GM19025 (cell line): ENCODE results near the gene PGBD4.

Experiments
- ATAC-seq: cut with Tn5 transposase; IDR thresholded peaks from one replicate; pipeline ENCODE4 v1.9.1; 2021; ENCODE audit warnings: mild to moderate bottlenecking, low read depth, moderate library complexity; ENCODE audit not compliant: unreplicated experiment

Gene PGBD4

DNA sequence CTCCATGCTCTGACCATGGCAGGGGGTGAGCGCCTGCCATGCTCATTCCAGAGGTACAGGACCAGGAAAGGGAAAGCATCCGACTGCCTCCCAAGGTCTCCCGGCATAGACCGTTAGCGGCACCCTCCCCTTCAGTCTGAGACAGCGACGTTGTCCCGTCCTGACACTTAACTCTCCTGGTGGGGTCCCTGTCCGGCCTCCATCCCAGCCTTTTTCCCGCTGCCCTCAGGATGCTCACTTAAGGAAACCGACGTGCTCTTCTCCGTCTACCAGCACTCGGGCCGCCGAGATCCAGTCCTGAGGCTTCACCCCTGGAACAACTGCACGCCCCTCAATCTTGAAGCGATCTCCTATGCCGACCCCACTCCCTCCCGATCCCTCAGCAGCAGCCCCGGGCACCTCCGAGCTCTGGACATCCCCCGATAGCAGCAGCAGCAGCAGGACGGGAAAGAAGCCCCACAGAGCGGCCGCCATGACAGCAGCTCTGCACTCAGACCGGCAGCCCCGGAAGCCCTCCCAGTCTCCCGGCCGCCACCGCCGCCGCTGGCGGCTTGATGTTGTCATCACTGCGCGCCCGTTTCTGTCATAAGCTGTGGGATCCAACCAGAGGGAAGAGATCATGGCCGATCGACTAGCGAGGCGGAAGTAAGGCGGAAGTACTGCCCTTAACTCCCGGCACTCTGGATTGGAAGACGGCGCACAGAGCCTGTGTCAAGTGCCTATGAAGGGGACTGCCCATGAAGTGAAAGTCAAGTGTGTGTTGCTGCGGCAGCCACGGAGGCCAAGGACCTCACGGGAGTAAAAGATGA, at the start of gene PGBD4, which contains the start of gene EMC7:
Gene PGBD4, plus strand, starts transcription at position 718 of the 809 bp plus-strand sequence. CDS start 449 bp downstream, outside the sequence.
Gene EMC7, minus strand, starts transcription at position 497 of the 809 bp plus-strand sequence. Its CDS starts 23 bp downstream, at position 474.
- peak; percentile 99 for ATAC-seq

DNA sequence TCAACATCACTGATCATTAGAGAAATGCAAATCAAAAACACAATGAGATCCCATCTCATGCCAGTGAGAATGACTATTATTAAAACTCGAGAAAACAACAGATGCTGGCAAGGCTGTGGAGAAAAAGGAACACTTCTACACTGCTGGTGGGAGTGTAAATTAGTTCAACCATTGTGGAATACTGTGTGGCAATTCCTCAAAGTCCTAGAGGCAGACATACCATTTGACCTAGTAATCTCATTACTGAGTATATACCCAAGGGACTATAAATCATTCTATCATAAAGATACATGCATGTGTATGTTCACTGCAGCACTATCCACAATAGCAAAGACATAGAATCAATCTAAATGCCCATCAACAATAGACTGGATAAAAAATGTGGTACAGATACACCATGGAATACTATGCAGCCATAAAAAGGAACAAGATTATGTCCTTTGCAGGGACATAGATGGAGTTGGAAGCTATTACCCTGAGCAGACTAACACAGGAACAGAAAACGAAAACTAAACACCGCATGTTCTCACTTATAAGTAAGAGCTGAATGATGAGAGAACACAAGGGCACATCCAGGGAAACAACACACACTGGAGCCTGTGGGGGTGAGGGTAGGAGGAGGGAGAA, 47.7 kb upstream of the PGBD4 start:
- ATAC-seq = no peak

DNA sequence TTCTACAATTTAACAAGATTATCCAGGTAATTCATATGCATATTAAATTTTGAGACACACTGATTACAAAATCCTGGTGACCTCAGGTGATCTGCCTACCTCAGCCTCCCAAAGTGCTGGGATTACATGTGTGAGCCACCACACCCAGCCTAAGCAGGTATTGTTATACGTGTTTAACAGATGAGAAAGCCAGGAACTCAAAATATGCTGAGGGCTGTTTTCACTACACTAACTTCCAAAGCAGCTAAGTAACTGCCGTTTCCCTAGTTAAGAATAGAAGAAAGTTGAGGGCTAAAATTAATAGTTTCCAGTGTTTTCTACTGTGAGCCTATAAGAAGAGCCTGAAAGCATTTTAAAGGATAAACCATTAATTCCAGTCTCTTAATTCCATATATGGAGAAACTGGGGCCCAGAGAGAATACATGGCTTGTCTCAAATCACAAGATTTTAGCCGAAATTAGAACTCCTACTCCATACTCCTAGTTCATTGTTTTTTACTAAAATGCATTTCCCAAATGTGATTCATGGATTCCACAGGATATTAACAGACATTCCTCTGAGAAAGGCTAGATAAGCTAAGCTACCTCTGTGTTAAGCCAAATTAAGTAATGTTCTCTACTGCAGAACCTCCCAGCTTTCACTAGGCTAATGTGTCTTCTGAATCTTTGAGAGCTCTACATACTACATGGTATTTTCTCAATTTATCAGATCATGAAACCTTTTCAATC, 45.9 kb upstream of the PGBD4 start:
- no peak for ATAC-seq

DNA sequence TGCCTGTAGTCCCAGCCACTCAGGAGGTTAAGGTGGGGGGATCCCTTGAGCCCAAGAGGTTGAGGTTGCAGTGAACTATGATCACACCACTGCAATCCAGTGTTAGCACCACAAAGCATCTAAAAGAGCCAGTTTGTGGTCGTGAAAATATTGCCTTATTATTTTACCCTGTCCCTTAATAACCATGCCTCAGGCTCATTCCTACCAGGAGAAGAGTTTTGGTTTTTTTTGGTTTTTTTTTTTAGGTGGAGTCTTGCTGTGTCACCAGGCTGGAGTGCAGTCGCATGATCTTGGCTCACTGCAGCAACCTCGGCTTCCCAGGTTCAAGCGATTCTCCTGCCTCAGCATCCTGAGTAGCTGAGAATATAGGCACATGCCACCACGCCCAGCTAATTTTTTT, 45.0 kb upstream of the PGBD4 start:
- no peak for ATAC-seq

DNA sequence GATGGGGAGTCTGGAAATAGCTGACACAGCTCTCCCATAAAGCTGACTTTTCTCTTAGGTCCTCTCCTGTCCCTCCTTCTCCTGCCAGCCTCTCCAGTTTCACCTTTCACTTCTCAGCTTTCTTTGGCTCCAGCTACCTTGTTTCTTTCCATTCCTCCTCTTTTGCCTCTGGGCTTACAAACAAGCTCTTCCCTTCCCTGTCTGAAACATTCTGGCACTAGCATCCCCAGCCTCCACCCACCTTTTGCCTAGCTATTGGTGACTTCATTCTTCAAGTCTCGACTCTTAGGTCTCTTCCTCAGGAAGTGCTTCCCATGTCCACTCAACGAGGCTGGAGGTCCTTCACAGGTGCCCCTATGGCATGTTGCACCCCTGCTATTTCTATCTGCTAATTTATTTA, 42.4 kb upstream of the PGBD4 start:
- no peak for ATAC-seq

DNA sequence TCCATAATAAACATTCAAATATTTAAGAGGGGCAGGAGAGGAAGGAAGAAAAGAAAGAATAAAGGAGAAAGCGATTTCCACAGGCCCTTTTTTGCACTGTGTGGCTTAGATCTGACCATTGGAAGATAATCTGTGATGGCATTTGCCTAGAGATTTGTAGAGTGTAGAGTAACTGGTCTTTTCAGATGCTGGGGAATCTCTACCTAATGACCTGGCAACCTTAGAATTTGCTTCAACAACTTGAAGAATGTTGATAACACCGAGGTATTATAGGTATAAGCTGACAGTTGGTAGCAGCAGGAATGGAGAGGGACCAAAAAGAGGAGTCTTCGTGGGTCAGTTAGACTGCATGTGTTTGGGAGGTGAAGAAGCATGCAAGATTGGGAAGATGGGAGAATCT, 41.9 kb upstream of the PGBD4 start:
- ATAC-seq = no peak

DNA sequence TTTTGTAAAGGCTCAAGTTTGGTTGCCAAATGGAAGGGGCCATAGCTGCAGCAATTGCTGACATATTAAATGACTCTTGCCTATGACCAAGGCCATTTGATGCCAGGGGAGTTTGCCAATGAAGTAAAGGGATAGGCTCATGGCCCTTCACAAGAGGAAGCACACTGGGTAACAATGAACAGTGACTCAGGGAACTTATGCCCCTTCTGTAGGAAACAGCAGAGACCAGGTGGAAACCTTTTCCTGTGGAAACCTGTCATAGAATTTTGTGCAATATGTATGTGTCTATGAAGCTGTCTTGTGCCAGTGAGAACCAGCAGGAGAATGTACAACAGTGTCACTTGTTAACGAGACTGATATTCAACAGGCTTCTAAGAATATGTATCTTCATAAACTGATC, 37.4 kb upstream of the PGBD4 start:
- ATAC-seq = no peak

DNA sequence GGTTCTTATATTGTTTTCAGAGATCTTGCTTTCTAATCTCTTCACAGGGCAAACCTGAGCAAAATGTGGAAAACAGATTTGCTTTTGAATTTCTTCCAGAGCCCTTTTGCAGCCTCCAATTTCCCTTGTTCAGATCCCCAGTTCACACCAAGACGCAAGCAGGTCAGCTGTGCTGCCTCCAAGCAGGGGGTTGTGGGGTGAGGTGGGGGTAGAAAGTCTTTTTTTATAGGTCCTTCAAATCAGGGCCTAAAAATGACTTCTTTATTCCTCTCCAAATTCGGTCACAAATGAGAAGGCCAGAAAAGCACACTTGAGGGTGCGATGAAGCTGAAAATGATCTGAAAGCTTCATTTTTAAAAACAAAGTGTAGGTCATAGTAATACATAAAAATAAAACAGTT, 36.6 kb upstream of the PGBD4 start:
- ATAC-seq = no peak

DNA sequence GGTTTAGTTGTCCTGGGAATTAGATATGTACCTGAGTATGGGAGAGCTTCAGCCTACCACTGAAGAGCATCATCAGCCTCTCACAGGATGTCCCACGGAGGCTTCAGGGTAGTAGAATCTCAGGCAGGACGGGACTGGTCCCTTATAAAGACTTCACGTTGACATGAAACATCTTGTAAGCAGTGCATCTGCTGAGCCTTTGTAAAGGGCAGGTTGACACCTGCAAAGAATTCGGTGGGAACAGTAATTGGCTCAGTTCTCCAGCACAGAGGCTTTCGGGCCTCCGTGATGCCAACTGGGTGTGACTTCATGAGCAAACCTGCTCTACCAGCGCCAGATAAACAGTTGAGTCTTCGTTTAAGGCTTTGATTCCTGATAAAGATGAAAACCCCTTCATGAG, 35.9 kb upstream of the PGBD4 start:
- no peak for ATAC-seq

DNA sequence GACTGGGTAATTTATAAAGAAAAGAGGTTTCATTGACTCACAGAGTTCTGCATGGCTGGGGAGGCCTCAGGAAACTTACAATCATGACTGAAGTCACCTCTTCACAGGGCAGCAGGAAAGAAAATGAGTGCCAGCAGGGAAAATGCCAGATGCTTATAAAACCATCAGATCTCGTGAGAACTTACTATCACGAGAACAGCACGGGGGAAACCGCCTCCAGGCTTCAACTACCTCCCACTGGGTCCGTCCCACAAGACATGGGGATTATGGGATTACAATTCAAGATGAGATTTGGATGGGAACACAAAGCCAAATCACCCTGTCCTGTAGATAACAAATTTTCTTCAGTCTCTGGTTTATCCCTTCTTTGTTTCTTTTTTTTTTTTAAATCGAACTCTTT, 31.9 kb upstream of the PGBD4 start:
- ATAC-seq = no peak

DNA sequence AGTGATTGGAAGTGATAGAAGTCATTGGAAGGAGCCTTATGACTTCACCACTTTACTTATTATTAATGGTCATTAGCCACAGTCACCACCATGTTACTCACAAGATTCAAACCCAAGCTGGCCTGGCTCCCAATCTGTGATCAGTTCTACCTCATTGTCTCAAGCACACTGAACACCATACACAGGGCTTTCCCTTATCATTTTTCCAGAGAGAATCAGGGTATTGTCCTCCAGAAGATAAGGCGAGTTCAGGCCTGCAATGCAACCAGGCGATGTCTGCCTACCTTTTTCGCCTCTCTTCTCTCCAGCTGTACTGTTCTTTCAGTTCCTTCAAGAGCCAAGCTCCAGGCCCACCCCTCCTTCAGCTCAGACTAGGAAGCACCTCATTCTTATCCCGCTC, 25.1 kb upstream of the PGBD4 start:
- ATAC-seq = no peak

DNA sequence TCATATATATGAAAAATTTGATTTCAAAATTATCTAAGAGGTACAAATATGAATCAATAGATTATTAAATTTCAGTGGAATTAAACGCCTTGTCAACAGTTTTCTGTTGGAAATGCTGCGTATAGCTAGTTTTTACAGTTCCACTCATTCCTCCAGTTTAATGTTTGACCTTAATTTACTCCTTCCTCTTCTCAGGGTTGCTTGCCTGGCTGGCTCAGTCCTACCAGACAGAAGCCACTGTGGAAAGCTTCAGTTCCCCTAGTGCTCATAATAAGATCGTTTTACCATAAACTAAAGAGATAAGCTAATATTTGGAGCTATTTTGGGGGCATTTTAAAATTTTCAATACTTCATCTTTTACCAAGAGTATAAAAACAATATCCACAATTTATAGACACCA, 23.0 kb upstream of the PGBD4 start:
- no peak for ATAC-seq

DNA sequence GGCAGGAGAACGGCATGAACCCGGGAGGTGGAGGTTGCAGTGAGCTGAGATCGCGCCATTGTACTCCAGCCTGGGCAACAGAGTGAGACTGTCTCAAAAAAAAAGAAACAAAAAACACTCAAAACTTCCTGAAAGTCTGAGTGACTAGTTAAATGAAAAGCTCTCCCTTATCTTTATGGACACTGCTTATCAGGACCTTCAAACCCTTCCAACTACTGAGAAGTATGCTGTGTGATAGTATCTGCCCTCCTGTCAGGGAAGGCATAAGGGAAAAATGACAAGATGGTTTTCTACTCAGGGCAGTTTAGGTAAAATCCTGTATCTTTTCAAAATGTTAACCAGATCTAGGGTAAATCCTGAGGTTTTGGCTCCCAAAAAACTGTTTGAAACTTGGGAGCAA, 22.0 kb upstream of the PGBD4 start:
- no peak for ATAC-seq

DNA sequence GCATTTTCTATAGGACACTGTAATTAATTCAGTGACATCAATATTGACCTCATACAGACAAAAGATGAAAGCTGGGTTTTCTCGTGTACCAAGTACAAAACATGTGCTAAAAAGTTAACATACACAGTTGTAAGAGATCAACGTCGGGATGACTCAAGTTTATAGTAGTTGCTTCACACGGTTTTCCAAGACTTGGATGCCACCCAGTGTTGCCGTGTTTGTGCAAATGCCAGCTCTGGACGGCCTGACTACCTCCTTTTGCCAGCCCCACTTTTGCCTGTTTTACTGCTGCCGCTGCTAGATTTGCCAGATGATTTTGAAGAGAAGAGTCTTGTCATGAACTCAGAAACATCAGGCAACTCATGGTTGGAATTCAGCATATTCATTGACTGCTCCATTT, 17.8 kb upstream of the PGBD4 start:
- ATAC-seq = no peak

DNA sequence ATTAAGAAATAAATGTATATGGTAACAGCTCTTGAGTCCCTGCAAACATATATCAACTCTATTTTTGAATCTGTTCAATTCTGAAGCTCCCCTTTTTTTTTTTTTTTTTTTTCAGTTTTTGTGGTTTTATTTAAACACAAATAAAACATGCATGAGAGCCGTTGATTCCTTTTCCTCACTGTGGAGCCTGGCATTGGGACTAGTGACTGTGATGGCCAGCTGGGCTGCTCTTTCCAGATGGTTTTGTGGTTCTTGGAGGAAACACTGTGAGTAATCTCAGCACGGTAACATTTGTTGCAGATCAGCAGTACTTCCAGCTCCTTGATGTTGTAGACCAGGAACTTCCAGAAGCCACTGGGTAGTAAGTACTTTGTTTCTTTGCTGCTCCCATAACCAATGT, 16.1 kb upstream of the PGBD4 start:
- no peak for ATAC-seq

DNA sequence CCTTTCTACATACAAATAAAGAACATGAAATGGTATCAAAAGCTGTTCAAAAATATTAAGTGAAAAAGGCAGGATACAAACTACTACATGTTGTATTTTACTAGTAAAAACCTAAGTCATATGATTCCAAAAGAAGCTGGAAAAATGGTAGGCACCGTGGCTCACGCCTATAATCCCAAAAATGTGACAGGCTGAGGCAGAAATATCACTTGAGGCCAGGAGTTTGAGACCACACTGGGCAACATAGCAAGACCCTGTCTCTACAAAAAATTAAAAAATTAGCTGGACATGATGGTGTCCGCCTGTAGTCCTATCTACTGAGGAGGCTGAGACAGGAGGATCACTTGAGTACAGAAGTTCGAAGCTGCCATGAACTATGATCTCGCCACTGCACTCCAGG, 2.0 kb upstream of the PGBD4 start:
- no peak for ATAC-seq

DNA sequence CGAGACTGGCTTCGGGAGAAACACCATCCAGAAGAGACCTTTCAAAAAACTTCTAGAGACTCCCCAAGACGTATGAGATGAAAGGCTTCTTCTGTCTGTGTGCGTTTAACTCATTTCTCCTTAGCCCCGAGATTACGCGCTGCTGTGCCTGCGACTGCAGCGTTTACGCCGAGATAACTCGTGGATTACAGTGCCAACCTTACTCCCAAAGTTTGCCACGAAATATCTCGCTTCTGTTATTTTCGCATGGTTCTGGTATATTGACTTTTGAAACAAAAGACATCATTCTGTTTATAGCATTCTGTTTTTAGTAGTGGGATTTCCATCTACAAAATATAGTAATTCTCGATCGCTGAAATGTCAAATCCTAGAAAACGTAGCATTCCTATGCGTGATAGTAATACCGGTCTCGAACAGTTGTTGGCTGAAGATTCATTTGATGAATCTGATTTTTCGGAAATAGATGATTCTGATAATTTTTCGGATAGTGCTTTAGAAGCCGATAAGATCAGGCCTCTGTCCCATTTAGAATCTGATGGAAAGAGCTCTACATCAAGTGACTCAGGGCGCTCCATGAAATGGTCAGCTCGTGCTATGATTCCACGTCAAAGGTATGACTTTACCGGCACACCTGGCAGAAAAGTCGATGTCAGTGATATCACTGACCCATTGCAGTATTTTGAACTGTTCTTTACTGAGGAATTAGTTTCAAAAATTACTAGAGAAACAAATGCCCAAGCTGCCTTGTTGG, 467 bp downstream of the PGBD4 start:
- ATAC-seq = no peak

DNA sequence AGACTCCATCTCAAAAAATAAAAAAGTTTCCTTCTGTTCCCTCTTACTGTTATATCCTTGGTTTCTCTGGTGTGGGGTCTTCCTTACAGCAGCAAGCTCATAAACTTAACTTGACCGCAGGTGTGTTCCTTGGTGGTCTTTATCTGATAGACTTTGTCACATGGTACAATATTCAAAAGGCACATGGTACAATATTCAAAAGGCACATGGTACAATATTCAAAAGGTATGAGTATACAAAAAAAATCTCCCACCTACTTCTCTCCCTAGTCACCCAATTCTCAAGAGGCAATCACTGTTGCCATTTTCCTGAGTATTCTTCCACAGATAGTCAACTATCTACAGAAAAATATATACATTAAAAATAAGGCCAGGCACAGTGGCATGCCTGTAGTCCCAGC, 4.5 kb downstream of the PGBD4 start:
- no peak for ATAC-seq

DNA sequence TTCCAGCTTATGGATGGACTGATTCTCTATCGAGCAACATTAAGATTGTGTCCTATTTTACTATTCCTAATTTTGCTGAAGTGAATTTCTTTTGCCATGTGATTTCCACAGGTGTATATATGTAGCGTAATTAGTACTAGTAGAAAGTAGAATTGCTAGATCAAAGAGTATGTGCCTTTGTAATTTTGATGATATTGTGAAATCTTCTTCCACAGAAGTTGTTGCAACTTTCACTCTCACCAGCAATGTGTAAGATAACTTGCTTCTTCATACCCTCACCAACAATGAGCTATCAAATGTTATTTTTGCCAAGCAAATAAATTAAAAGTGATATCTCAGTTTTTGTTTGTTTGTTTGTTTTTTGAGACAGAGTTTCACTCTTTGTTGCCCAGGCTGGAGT, 5.4 kb downstream of the PGBD4 start:
- ATAC-seq = no peak

DNA sequence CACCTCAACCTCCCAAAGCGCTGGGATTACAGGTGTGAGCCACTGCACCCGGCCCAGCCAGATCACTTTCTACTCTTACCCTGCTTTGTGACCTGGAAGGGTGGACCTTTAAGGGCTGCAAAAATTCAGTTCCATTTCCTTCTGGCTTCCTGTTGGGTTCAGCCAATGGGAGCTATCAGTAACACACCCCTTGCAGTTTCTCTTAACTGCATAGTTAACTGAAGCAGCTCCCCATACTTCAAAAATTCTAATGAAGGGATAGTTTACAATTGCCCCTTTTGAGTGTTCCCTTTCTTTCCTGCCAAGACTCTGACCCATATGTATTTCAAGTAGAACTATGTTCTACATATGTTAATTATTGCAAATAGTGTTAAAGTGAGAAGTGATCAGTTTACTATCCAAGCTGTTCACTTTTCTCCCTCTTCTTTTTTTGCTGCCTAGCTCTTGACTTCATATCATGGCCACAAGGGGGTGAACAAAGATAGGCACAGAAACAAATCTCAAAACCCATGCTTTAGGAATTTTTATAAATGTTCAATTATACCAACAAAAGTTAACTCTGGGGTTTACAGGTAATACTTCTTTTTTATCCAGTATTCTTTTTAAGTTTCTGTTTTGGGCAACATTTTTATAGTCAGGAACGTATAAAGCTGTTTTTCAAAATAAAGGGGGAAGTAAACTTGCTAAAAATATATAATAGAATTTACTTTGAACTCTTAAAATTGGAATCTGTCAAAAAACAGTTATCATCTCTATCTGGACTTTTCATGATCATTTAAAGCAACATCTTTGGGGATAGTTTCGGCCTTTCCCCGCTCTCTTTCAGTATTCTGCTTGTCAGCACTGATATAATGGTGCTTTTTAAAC, 8.1 kb downstream of the PGBD4 start:
- ATAC-seq = no peak
